Measurements from ENCODE around the gene SAT1.

The SAT1 gene

DNA sequence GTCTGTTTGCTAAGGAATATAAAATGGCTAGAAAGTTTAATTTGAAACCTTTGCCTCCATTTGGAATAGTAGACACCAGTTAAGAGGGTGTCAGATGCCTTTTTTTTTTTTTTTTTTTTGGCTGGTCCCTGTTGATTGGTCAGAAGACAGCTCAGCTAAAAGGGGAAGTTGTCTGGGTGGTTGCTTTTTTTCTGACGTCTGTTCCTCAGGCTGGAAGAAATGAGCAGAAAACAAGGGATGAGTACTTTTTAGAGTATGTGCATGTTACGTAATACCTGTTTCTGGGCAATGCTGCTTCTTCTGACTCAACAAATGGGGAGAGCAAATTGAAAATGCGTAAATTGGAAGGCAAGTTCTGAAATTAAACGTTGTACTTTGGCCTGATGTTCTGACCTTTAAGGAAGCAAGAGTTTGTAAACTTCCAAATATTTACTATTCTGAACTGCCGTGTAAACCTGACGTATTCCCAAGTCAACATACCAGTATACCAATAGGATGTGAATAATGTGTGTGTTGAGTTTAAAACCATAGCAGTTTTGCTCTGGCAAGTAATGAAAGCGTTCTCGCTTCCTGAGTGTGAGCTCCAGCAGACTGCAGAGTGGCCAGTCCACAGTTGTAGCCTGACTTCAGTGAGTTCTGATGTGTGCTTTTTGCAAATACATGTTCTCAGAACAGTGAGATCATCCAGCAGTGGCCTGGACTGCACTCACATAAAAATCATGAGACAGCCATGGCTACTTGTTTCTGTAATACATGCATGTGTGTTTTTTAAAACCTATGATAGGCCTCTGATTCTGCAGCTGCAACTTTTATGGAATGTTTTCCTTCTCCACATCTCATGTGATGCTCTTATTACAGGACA is 1.7 kb downstream of the SAT1 start:
- peak in 1 of 2 experiments; percentile 25 for DNase-seq (ENCODE audit: low read depth in 1 of 2, low spot score in 1 of 2)
- in situ Hi-C loops (cut with HindIII; ENCODE audit: low pct_unique_long_range_greater_than_20kb, low sequenced_read_pairs): no loop called here
- no peak for TF ChIP-seq JUND (IDR thresholded peaks at IDR 0.05; ENCODE audit: low read depth)

DNA sequence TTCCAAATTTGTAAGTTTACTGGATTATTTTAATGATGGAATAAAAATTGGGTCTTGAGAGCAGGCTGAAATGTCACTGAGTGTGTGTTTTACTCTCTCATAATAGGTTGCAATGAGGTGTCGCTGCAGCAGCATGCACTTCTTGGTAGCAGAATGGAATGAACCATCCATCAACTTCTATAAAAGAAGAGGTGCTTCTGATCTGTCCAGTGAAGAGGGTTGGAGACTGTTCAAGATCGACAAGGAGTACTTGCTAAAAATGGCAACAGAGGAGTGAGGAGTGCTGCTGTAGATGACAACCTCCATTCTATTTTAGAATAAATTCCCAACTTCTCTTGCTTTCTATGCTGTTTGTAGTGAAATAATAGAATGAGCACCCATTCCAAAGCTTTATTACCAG is 2.6 kb downstream of the SAT1 start:
- DNase-seq (ENCODE audit: low read depth in 1 of 2, low spot score in 1 of 2): no peak
- in situ Hi-C loops (cut with HindIII; ENCODE audit: low pct_unique_long_range_greater_than_20kb, low sequenced_read_pairs): no loop called here
- TF ChIP-seq JUND (IDR thresholded peaks at IDR 0.05; ENCODE audit: low read depth): no peak

DNA sequence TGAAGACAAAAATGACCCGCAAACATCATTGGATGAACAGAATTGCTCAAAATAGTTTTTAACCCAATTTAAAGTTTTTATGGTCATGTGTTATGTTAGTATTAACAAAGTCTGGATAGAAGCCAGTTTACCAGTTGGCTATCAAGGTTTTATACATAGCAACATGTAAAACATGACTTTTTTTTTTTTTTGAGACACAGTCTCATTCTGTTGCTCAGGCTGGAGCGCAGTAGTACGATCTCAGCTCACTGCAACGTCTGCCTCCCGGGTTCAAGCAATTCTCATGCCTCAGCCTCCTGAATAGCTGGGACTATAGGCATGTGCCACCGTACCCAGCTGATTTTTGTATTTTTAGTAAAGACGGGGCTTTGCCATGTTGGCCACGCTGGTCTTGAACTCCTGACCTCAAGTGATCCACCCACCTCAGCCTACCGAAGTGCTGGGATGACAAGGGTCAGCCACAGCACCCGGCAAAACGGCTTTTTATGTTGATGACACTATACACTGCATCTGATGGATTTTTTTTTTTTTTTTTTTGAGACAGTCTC is 3.4 kb downstream of the SAT1 start:
- DNase-seq (ENCODE audit: low read depth in 1 of 2, low spot score in 1 of 2): no peak
- in situ Hi-C loops (cut with HindIII; ENCODE audit: low pct_unique_long_range_greater_than_20kb, low sequenced_read_pairs): no loop called here
- TF ChIP-seq JUND (IDR thresholded peaks at IDR 0.05; ENCODE audit: low read depth): no peak

DNA sequence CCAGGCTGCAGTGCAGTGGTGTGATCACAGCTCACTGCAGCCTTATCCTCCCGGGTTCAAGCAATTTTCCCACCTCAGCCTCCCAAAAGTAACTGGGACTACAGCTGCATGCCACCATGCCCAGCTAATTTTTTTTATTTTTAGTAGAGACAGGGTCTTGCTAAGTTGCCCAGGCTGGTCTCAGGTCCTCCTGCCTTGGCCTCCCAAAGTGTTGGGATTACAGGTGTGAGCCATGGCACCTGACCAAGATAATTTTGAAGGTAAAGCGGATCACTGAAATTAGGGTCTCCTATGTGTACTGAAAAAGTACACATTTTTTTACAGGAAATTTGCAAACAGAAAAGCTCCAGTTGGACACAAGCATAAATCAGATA is 4.8 kb downstream of the SAT1 start:
- TF ChIP-seq JUND (IDR thresholded peaks at IDR 0.05; ENCODE audit: low read depth): no peak
- DNase-seq (ENCODE audit: low read depth in 1 of 2, low spot score in 1 of 2): no peak
- in situ Hi-C loops (cut with HindIII; ENCODE audit: low pct_unique_long_range_greater_than_20kb, low sequenced_read_pairs): no loop called here

- TF ChIP-seq JUND (IDR thresholded peaks at IDR 0.05; ENCODE audit: low read depth): no peak
- no peak for DNase-seq (ENCODE audit: low read depth in 1 of 2, low spot score in 1 of 2)
- in situ Hi-C loops (cut with HindIII; ENCODE audit: low pct_unique_long_range_greater_than_20kb, low sequenced_read_pairs): no loop called here
Measured at GRCh38 chrX:23788521-23788920, 5.5 kb downstream of the SAT1 start.

GRCh38 chrX:23788946-23789345 is 6.0 kb downstream of the SAT1 start:
- DNase-seq (ENCODE audit: low read depth in 1 of 2, low spot score in 1 of 2): no peak
- in situ Hi-C loops (cut with HindIII; ENCODE audit: low pct_unique_long_range_greater_than_20kb, low sequenced_read_pairs): no loop called here
- TF ChIP-seq JUND (IDR thresholded peaks at IDR 0.05; ENCODE audit: low read depth): no peak

DNA sequence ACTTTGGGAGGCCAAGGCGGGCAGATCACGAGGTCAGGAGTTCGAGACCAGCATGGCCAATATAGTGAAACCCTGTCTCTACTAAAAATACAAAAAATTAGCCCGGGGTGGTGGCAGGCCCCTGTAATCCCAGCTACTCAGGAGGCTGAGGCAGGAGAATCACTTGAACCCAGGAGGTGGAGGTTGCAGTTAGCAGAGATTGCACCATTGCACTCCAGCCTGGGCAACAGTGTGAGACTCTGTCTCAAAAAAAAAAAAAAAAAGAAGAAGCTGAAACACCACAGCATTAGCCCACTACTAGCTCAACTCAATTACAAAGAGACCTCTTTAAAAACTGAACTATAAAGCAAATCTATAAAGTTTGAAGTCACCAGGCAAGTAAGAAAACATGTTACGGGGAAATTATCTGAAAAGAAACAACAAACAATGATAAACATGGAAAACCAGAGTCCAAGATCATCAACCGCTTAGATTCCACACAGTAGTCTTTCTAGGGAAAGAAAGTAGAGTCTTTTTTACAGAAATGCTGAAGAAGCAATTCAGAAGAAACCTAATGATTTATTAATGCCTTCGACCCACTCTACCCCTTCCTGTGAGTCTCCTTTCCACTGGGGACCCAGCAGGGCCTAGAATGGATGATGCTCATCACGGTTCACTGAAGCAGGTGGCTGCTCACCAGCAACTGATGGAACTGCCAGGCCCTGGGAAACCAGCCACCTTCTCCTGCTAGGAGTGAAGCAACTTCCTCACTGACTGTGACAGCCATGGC is 6.6 kb downstream of the SAT1 start:
- in situ Hi-C loops (cut with HindIII; ENCODE audit: low pct_unique_long_range_greater_than_20kb, low sequenced_read_pairs): no loop called here
- no peak for TF ChIP-seq JUND (IDR thresholded peaks at IDR 0.05; ENCODE audit: low read depth)
- DNase-seq (ENCODE audit: low read depth in 1 of 2, low spot score in 1 of 2): no peak

DNA sequence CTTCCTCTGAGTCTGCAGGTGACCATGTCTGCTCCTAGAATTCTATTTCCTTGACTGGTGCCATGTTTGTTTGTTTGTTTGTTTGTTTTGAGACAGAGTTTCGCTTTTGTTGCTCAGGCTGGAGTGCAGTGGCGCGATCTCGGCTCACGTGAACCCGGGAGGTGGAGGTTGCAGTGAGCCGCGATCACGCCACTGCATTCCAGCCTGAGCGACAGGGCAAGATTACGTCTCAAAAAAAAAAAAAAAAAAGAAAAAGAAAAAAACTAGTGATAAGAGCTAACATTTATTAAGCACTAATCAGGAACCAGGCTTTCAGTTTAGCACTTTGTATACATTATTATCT is 7.2 kb downstream of the SAT1 start:
- in situ Hi-C loops (cut with HindIII; ENCODE audit: low pct_unique_long_range_greater_than_20kb, low sequenced_read_pairs): no loop called here
- no peak for DNase-seq (ENCODE audit: low read depth in 1 of 2, low spot score in 1 of 2)
- TF ChIP-seq JUND (IDR thresholded peaks at IDR 0.05; ENCODE audit: low read depth): no peak

DNA sequence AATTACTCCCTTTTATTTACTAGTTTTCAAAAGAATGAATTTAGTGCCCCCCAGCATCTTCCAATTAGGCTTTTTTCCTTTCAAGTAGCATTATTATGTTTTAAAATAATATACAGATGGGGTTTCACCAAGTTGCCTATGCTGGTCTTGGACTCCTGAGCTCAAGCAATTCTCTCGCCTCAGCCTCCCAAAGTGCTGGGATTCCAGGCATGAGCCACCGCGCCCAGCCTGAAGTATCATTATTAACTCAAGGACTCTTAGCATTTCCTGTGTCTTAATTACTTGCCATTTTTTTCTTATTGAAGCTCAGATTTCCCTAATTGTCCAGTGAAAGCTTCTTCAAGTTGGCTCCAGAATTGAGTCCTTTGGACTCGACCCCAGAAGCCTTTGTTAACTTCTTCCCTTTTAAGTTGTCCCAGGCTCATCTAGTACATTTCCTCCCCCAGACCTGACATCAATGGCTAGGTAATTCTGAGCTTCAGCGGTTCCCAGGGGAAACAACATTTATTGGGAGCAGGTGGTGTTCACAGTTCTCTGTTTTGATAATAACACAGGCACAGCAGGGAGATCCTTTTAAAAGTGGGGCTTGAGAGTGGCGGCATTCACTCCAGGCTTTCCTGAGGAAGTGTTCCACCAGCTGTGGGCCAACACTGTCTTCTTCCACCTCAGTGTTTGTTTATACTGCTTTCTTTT is 10.0 kb downstream of the SAT1 start:
- no peak for DNase-seq (ENCODE audit: low read depth in 1 of 2, low spot score in 1 of 2)
- in situ Hi-C loops (cut with HindIII; ENCODE audit: low pct_unique_long_range_greater_than_20kb, low sequenced_read_pairs): no loop called here
- TF ChIP-seq JUND (IDR thresholded peaks at IDR 0.05; ENCODE audit: low read depth): no peak

DNA sequence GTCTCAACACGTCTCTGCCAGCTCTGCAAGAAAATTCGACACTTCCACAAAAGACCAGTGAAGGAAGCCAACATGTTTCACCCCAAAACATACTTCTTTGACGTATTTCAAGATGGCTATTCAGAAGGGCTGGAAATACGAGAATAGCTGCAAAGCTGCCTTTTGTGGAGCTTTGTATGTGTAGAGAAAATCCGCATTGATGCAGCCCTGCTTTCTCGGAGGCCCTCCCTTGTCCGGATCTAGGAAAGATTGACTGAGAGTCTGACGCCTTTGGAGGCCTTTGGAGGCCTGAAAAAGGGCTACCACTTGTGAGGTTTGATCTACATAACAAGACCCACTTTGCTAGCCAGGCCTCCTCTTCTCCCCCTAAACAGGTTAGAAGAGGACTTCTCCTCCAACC is 12.2 kb downstream of the SAT1 start:
- in situ Hi-C loops (cut with HindIII; ENCODE audit: low pct_unique_long_range_greater_than_20kb, low sequenced_read_pairs): no loop called here
- TF ChIP-seq JUND (IDR thresholded peaks at IDR 0.05; ENCODE audit: low read depth): no peak
- no peak for DNase-seq (ENCODE audit: low read depth in 1 of 2, low spot score in 1 of 2)

GRCh38 chrX:23797371-23798128 is 14.6 kb downstream of the SAT1 start:
- in situ Hi-C loops (cut with HindIII; ENCODE audit: low pct_unique_long_range_greater_than_20kb, low sequenced_read_pairs): no loop called here
- peak in 1 of 2 experiments; percentile 92 for DNase-seq (ENCODE audit: low read depth in 1 of 2, low spot score in 1 of 2)
- no peak for TF ChIP-seq JUND (IDR thresholded peaks at IDR 0.05; ENCODE audit: low read depth)

DNA sequence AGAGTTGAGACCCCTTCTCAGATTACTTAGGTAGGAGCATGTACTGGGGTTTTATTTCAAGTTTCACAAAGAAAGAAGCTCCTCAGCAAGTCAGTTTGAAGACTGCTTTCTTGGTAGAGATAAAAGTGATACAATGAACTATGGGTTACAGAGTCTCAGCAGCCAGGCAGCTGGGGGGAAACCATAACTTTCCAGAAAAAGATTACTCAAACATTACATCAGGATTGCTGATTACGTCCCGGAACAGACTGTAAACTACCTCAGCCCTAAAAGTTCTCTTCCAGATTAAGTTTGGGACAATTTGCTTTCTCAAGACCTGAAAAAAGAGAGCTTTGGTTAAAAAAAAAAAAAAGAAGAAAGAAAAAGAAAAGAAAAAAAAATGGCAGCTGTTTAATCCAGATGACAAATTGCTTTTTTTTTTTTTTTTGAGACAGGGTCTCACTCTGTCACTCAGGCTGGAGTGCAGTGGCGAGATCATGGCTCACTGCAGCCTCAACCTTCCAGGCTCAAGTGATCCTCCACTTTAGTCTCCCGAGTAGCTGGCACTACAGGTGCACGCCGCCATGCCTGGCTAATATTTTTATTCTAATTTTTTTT is 16.6 kb downstream of the SAT1 start:
- TF ChIP-seq JUND (IDR thresholded peaks at IDR 0.05; ENCODE audit: low read depth): no peak
- in situ Hi-C loops (cut with HindIII; ENCODE audit: low pct_unique_long_range_greater_than_20kb, low sequenced_read_pairs): no loop called here
- DNase-seq (ENCODE audit: low read depth in 1 of 2, low spot score in 1 of 2): no peak

All from T47D (cell line).